NT2/D1 (cell line): ENCODE measurements around the gene ARL6IP4.

ENCODE experiments used
- YY1 ChIP-seq: IDR thresholded peaks from 2 replicates; pipeline ENCODE4 v1.6.1; 2011; ENCODE audit not compliant: insufficient read length, insufficient read depth
- ZNF274 ChIP-seq: IDR thresholded peaks from 2 replicates; pipeline ENCODE4 v1.6.1; 2011; ENCODE audit warnings: mild to moderate bottlenecking, low read depth, low read length

GRCh38 chr12:122978507-122978955, 1.9 kb upstream of the ARL6IP4 start:
- TF ChIP-seq ZNF274 (no peak), YY1 (no peak)
